ENCODE measurements around the gene SPIN1.

GRCh38 chr9:88503845-88504764 is 115.9 kb downstream of the SPIN1 start:
- no peak for TF ChIP-seq CTCF (IDR thresholded peaks at IDR 0.05)
- no peak for TF ChIP-seq POLR2A (IDR thresholded peaks at IDR 0.05)
- TF ChIP-seq EP300 (IDR thresholded peaks at IDR 0.05) = no peak

Data from tibial nerve (tissue), 4 donors.